Gastroesophageal sphincter (tissue), 4 donors: ENCODE measurements around the gene PRKN. TPM values are rescaled to one million over a fixed set of nuclear protein-coding genes. Genes with fewer than 3 reads are reported as not detected.
"Not testable (repeated sequence)": the region's sequence is repeated elsewhere in the genome, so short reads cannot be mapped to it uniquely, and the experiment has no call there.

Experiments used
- ATAC-seq: fragments of 150-250 bp; one replicate; pipeline ENCODE4 v1.9.1; 2016; ENCODE audit warnings: mild to moderate bottlenecking, moderate library complexity
- H3K27ac ChIP-seq, 4 donors: fragments of 200-600 bp; sonication (generic) in 3 of 4; 1 replicate in 3 of 4; 2 replicates in 1 of 4; pipeline ENCODE4 v1.5.1; 2016 to 2019
- H3K27me3 ChIP-seq: fragments of 200-600 bp; sonication (generic); one replicate; pipeline ENCODE4 v1.5.1; 2019
- H3K36me3 ChIP-seq, 2 donors: fragments of 200-600 bp; sonication (generic); one replicate each; pipeline ENCODE4 v1.5.1; 2019; ENCODE audit warnings: control low read depth in 1 of 2
- H3K4me1 ChIP-seq, 3 donors: fragments of 200-600 bp; sonication (generic); 1 replicate in 2 of 3; 2 replicates in 1 of 3; pipeline ENCODE4 v1.5.1; 2016 to 2019; ENCODE audit warnings: control low read depth in 2 of 3
- H3K4me3 ChIP-seq, 2 donors: fragments of 200-600 bp; sonication (generic); one replicate each; pipeline ENCODE4 v1.5.1; 2019; ENCODE audit warnings: mild to moderate bottlenecking in 1 of 2, moderate library complexity in 1 of 2
- H3K9me3 ChIP-seq, 3 donors: fragments of 200-600 bp; sonication (generic); one replicate each; pipeline ENCODE4 v1.5.1; 2017 to 2019; ENCODE audit warnings: control low read depth in 2 of 3
- EP300 ChIP-seq: sonication (generic); formaldehyde crosslinking; IDR thresholded peaks from one replicate; pipeline ENCODE4 v1.6.1; 2017; ENCODE audit warnings: antibody characterized with exemption, mild to moderate bottlenecking
- POLR2A ChIP-seq, 2 donors: fragments of 450-650 bp; IDR thresholded peaks; one replicate each; pipeline ENCODE4 v1.6.1; 2017; ENCODE audit warnings: antibody characterized with exemption in 2 of 2, mild to moderate bottlenecking in 2 of 2, moderate library complexity in 1 of 2
- POLR2AphosphoS5 ChIP-seq: sonication (generic); formaldehyde crosslinking; IDR thresholded peaks from one replicate; pipeline ENCODE4 v1.6.1; 2017; ENCODE audit warnings: antibody characterized with exemption
- WGBS, 2 donors: methylation state at CpG; one replicate each; pipeline ENCODE4 v1.1.5; 2018; ENCODE audit warnings: low coverage in 1 of 2; 5-methylcytosine and 5-hydroxymethylcytosine counted together
- total RNA-seq, 4 donors: library from RNA; depleted of rRNA; stranded (reverse); fragments of >200 nt; gene quantifications; one replicate each; pipeline ENCODE4 v1.1.0, GENCODE V29; 2016
- TF ChIP-seq, protein P1 (sequence below), 4 experiments: fragments of 200-600 bp in 2 of 4; fragments of 450-650 bp in 2 of 4; sonication (generic) in 1 of 4; IDR thresholded peaks; one replicate each; pipeline ENCODE4 v1.5.1; 2017 to 2019; ENCODE audit warnings: antibody characterized with exemption in 4 of 4, mild to moderate bottlenecking in 2 of 4, moderate library complexity in 2 of 4

The PRKN gene
- total RNA-seq, 4 donors from 2014 or later, result 8.4 to 58.6 (median 25.8) TPM

DNA sequence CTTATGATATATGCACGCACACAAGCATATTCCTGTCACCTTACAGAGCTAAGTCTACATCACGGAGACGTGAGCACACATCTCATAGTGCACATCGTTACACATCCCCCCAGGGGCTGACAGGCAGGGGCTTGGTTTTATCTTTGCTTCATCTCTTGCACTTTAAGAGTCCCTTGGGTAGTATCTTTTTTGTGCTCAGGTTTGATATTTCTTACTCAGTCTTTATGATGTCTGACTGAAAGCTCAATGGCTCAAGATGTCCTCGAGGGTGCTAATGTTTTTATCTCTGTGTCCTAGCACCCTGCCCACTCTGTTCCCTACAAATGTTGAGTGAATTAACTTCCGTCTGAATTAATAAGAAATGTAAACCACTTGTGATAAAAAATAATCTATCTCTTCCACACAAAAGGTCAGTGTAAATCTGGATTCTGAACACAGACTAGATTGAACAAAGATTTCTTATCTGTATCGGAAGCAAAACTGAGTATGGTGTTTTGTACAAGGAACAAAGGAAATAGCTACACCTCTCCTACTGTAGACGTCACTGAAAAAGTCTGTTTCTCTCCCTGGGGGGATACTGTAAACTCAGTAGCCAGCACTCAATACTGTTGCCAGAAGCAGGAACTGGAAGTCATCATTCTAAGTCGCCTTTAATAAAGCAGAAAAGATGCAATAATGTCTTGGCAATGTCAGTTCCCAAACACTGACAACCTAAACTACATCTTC is 195.1 kb downstream of the PRKN start:
- H3K4me3 ChIP-seq, result no peak overlapping the region

DNA sequence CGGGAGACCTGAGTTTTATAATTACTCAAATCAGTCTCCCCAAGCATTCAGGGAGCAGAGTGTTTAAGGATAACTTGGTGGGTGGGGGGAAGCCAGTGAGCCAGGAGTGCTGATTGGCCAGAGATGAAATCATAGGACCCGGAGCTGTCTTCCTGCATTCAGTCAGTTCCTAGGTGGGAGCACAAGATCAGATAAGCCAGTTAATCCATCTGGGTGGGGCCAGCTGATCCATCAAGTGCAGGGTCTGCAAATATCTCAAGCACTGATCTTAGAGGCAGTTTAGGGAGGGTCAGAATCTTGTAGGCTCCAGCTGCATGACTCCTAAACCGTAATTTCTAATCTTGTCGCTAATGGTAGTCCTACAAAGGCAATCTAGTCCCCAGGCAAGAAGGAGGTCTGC is 196.2 kb downstream of the PRKN start:
- not testable (repeated sequence) for H3K27me3 ChIP-seq, H3K4me3 ChIP-seq, H3K36me3 ChIP-seq, H3K4me1 ChIP-seq, ATAC-seq, H3K27ac ChIP-seq, H3K9me3 ChIP-seq
- WGBS, 2 donors, result 75 to 80% methylated on average over 1 of the region's 4 CpGs

More for the DNA sequence above, 195.1 kb downstream of the PRKN start:
- WGBS, 2 donors, result 64 to 71% methylated on average over 8 to 9 of the region's 9 CpGs
- H3K27me3 ChIP-seq, result no peaks in the 10 kb centered on the region
- no peaks in the 10 kb centered on the region for H3K36me3 ChIP-seq
- no peaks in the 10 kb centered on the region for H3K9me3 ChIP-seq
- TF ChIP-seq POLR2A (IDR thresholded peaks at IDR 0.05), result no peak
- no peak for TF ChIP-seq EP300
- TF ChIP-seq, protein P1, sequence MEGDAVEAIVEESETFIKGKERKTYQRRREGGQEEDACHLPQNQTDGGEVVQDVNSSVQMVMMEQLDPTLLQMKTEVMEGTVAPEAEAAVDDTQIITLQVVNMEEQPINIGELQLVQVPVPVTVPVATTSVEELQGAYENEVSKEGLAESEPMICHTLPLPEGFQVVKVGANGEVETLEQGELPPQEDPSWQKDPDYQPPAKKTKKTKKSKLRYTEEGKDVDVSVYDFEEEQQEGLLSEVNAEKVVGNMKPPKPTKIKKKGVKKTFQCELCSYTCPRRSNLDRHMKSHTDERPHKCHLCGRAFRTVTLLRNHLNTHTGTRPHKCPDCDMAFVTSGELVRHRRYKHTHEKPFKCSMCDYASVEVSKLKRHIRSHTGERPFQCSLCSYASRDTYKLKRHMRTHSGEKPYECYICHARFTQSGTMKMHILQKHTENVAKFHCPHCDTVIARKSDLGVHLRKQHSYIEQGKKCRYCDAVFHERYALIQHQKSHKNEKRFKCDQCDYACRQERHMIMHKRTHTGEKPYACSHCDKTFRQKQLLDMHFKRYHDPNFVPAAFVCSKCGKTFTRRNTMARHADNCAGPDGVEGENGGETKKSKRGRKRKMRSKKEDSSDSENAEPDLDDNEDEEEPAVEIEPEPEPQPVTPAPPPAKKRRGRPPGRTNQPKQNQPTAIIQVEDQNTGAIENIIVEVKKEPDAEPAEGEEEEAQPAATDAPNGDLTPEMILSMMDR (IDR thresholded peaks at IDR 0.05), result no peak
- TF ChIP-seq POLR2AphosphoS5, result no peak
- H3K27ac ChIP-seq, result no peak overlapping the region
- ATAC-seq, result no peak
- H3K4me1 ChIP-seq, result no peaks in the 10 kb centered on the region

- no peaks in the 10 kb centered on the region for H3K9me3 ChIP-seq
- no peaks in the 10 kb centered on the region for H3K27me3 ChIP-seq
- 84 to 92% methylated on average over 5 to 6 of the region's 6 CpGs for WGBS, 2 donors
- ATAC-seq, result no peak
- no peaks in the 10 kb centered on the region for H3K4me1 ChIP-seq
- H3K36me3 ChIP-seq, result no peaks in the 10 kb centered on the region
- H3K4me3 ChIP-seq, result no peak overlapping the region
- no peak overlapping the region for H3K27ac ChIP-seq
- TF ChIP-seq POLR2A (IDR thresholded peaks at IDR 0.05), result no peak
- no peak for TF ChIP-seq POLR2AphosphoS5
- TF ChIP-seq, protein P1 (IDR thresholded peaks at IDR 0.05), result no peak
- no peak for TF ChIP-seq EP300
Measured at GRCh38 chr6:162528538-162528937, 199.0 kb downstream of the PRKN start.

GRCh38 chr6:162526960-162527359 is 200.6 kb downstream of the PRKN start:
- Histone ChIP-seq H3K27ac (no peak overlapping the region), H3K9me3 (no peaks in the 10 kb centered on the region), H3K4me1 (no peaks in the 10 kb centered on the region), H3K27me3 (no peaks in the 10 kb centered on the region), H3K4me3 (no peak overlapping the region), H3K36me3 (no peaks in the 10 kb centered on the region)
- TF ChIP-seq POLR2A (IDR thresholded peaks at IDR 0.05), result no peak
- TF ChIP-seq POLR2AphosphoS5, result no peak
- TF ChIP-seq, protein P1 (IDR thresholded peaks at IDR 0.05), result no peak
- TF ChIP-seq EP300, result no peak
- ATAC-seq, result no peak
- WGBS, 2 donors, result 82 to 89% methylated on average over 3 to 7 of the region's 7 CpGs

- no peak for TF ChIP-seq POLR2A (IDR thresholded peaks at IDR 0.05)
- TF ChIP-seq, protein P1 (IDR thresholded peaks at IDR 0.05), result no peak
- no peak for TF ChIP-seq EP300
- TF ChIP-seq POLR2AphosphoS5, result no peak
- Histone ChIP-seq H3K4me1 (peaks cover 0 to 12% (median 0%) of the 10 kb centered on the region in 3 donors), H3K4me3 (no peak overlapping the region), H3K27ac (no peak overlapping the region), H3K36me3 (no peaks in the 10 kb centered on the region), H3K27me3 (no peaks in the 10 kb centered on the region), H3K9me3 (no peaks in the 10 kb centered on the region)
- WGBS, 2 donors, result 89 to 91% methylated on average over 5 to 6 of the region's 6 CpGs
- ATAC-seq, result no peak
Measured at GRCh38 chr6:162525181-162525580, 202.4 kb downstream of the PRKN start.
